Measurements from ENCODE around the gene SENP8. TPM values are rescaled to one million over a fixed set of nuclear protein-coding genes. Genes with fewer than 3 reads are reported as not detected.

Gene SENP8
- total and polyA plus RNA-seq, 2 of the 13 experiments (the other 11 are each of a cell fraction or from before 2014, with no cell fraction given) = 2.7 to 3.0 TPM

- CTCF ChIA-PET (ENCODE audit: low intra/inter-chr PET ratio, low total read pairs) = interaction anchor here (1.1 to 2.2 kb wide), 3 partner anchors 352 to 371 kb away, joined by 4 to 12 read pairs (median 4); no protein-coding TSS in a partner anchor
- peak; percentile 49; the same call in 1 of the 2 replicates for TF ChIP-seq ZBTB38 (CRISPR knock-in tag; IDR thresholded peaks at IDR 0.05)
- TF ChIP-seq IRF9 (CRISPR knock-in tag; IDR thresholded peaks at IDR 0.05; ENCODE audit: borderline replicate concordance) = 0 out of 2 replicates have a peak, but pooled peaks have one; percentile 32
- TF ChIP-seq ZNF788 (CRISPR knock-in tag; IDR thresholded peaks at IDR 0.05; ENCODE audit: borderline replicate concordance) = 0 out of 2 replicates have a peak, but pooled peaks have one; percentile 17
- 0 out of 2 replicates have a peak, but pooled peaks have one; percentile 10 for TF ChIP-seq ZBTB20 (CRISPR knock-in tag; IDR thresholded peaks at IDR 0.05; ENCODE audit: borderline replicate concordance, low read depth)
- TF ChIP-seq HNRNPL (IDR thresholded peaks at IDR 0.05; ENCODE audit: low read depth, low read length) = 0 out of 2 replicates have a peak, but pooled peaks have one; percentile 41
- 0 out of 2 replicates have a peak, but pooled peaks have one; percentile 35 for TF ChIP-seq ZNF775 (CRISPR knock-in tag; IDR thresholded peaks at IDR 0.05; ENCODE audit: borderline replicate concordance)
- peak; percentile 16 for TF ChIP-seq TEAD3 (CRISPR knock-in tag; optimal IDR thresholded peaks at IDR 0.05; ENCODE audit: borderline replicate concordance)
- peak; percentile 23; the same call in 1 of the 2 replicates for TF ChIP-seq ZNF687 (CRISPR knock-in tag; IDR thresholded peaks at IDR 0.05)
- TF ChIP-seq ZNF326 (CRISPR knock-in tag; IDR thresholded peaks at IDR 0.05; ENCODE audit: borderline replicate concordance) = no peak
- no peak for TF ChIP-seq PBX3 (CRISPR knock-in tag; IDR thresholded peaks at IDR 0.05; ENCODE audit: borderline replicate concordance)
- no peak for TF ChIP-seq SUZ12 (IDR thresholded peaks at IDR 0.05; ENCODE audit: low read depth, low read length)
- TF ChIP-seq ZNF431 (CRISPR knock-in tag; IDR thresholded peaks at IDR 0.05; ENCODE audit: borderline replicate concordance, low read depth) = 0 out of 2 replicates have a peak, but pooled peaks have one; percentile 18
- peak; percentile 10 for TF ChIP-seq ZNF781 (CRISPR knock-in tag; IDR thresholded peaks at IDR 0.05; ENCODE audit: borderline replicate concordance, not compliant biosample characterization)
- no peak for TF ChIP-seq HDAC6 (IDR thresholded peaks at IDR 0.05; ENCODE audit: low read depth, low read length)
- TF ChIP-seq, protein P1, sequence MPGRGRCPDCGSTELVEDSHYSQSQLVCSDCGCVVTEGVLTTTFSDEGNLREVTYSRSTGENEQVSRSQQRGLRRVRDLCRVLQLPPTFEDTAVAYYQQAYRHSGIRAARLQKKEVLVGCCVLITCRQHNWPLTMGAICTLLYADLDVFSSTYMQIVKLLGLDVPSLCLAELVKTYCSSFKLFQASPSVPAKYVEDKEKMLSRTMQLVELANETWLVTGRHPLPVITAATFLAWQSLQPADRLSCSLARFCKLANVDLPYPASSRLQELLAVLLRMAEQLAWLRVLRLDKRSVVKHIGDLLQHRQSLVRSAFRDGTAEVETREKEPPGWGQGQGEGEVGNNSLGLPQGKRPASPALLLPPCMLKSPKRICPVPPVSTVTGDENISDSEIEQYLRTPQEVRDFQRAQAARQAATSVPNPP (CRISPR knock-in tag; IDR thresholded peaks at IDR 0.05) = no peak
Observed at GRCh38 chr15:72155003-72155621, 36.9 kb downstream of the SENP8 start.

More at GRCh38 chr15:72155003-72155621, 36.9 kb downstream of the SENP8 start:
- Histone ChIP-seq H3K36me3 (replicated peaks in 1 of 2; ENCODE audit: control insufficient read depth in 1 of 2, insufficient read depth in 2 of 2, low read length in 2 of 2) (no peaks in the 10 kb centered on the region), H3K79me2 (ENCODE audit: insufficient read depth, low read length) (no peaks in the 10 kb centered on the region), H4K20me1 (ENCODE audit: insufficient read depth, low read length) (no peaks in the 10 kb centered on the region), H3K9me3 (ENCODE audit: low read length) (no peaks in the 10 kb centered on the region), H3K4me1 (ENCODE audit: insufficient read depth, low read length) (peaks cover 11% of the 10 kb centered on the region), H3K27me3 (ENCODE audit: control insufficient read depth in 1 of 2, insufficient read depth in 2 of 2, low read length in 2 of 2) (peaks cover 0 to 14% of the 10 kb centered on the region in 2 experiments; a peak in 3 of 5 replicates), H3K4me2 (ENCODE audit: low read depth, low read length) (peak overlapping the region; percentile 90), H3K9ac (ENCODE audit: insufficient read depth, low read depth, low read length) (0 out of 2 replicates have a peak overlapping the region, but pooled peaks have one; percentile 6), H3K27ac (ENCODE audit: extremely low read length, insufficient read depth, low read length) (no peak overlapping the region), H2AFZ (ENCODE audit: low read length) (peak overlapping the region; percentile 91), H3K4me3 (replicated peaks in 1 of 3; ENCODE audit: insufficient read depth in 1 of 3, low read depth in 2 of 3, low read length in 3 of 3) (peak overlapping the region; percentile 46 to 71 (median 56))
- no peak for FAIRE-seq
- in situ Hi-C loops (cut with HindIII; ENCODE audit: extremely low pct_ligation_motif_present, low pct_unique_long_range_greater_than_20kb) (loop anchor here (5.0 to 10.0 kb wide), 2 partner anchors 353 to 410 kb away; no protein-coding TSS in a partner anchor), intact Hi-C loops (cut with micrococcal nuclease; ENCODE audit: unreplicated experiment) (no loop called here)
- no TSS peak for BruUV-seq (replicated peaks)
- DNase-seq (ENCODE audit: low spot score) = no peak
- WGBS (ENCODE audit: low lambda C conversion rate) = 18% methylated on average over 10 of the region's 14 CpGs
- POLR2A ChIA-PET = no interaction called here
- peak; percentile 72 for ATAC-seq

All from HepG2 (cell line).